HepG2 (cell line): ENCODE measurements around the gene SPATC1L. TPM values are rescaled to one million over a fixed set of nuclear protein-coding genes. Genes with fewer than 3 reads are reported as not detected.

Experiments used
- AHDC1 ChIP-seq: sonication (generic); formaldehyde crosslinking; IDR thresholded peaks from 2 replicates; pipeline ENCODE4 v1.5.1; 2020; ENCODE audit warnings: mild to moderate bottlenecking, missing genetic modification reagents, borderline replicate concordance
- ARHGAP35 ChIP-seq: sonication (generic); formaldehyde crosslinking; IDR thresholded peaks from 2 replicates; pipeline ENCODE4 v1.9.0; 2022; ENCODE audit warnings: mild to moderate bottlenecking, inconsistent platforms, moderate library complexity, missing genetic modification reagents, borderline replicate concordance
- ASH2L ChIP-seq: fragments of 300-600, 200-600 bp; sonication (generic); IDR thresholded peaks from 2 replicates; pipeline ENCODE4 v1.7.0; 2017; ENCODE audit warnings: low read depth, mild to moderate bottlenecking, moderate library complexity, mixed read lengths, low read length; ENCODE audit not compliant: insufficient read length
- ATF2 ChIP-seq: sonication (generic); formaldehyde crosslinking; IDR thresholded peaks from 2 replicates; pipeline ENCODE4 v1.4.0; 2020; ENCODE audit warnings: missing genetic modification reagents
- EED ChIP-seq: sonication (generic); formaldehyde crosslinking; IDR thresholded peaks from 2 replicates; pipeline ENCODE4 v1.5.0; 2020; ENCODE audit warnings: mild to moderate bottlenecking, missing genetic modification reagents
- FOSL1 ChIP-seq: sonication (generic); formaldehyde crosslinking; IDR thresholded peaks from 2 replicates; pipeline ENCODE4 v1.9.0; 2021; ENCODE audit warnings: missing genetic modification reagents, borderline replicate concordance
- HBP1 ChIP-seq: IDR thresholded peaks from 2 replicates; pipeline ENCODE4 v1.6.1; 2016; ENCODE audit warnings: low read depth, control low read depth
- HNRNPUL1 ChIP-seq: fragments of 200-400 bp; formaldehyde crosslinking; IDR thresholded peaks from 2 replicates; pipeline ENCODE4 v1.6.1; 2017; ENCODE audit warnings: low read depth, mild to moderate bottlenecking, low read length, moderate library complexity
- HOXA7 ChIP-seq: sonication (generic); formaldehyde crosslinking; IDR thresholded peaks from 2 replicates; pipeline ENCODE4 v1.8.1; 2022; ENCODE audit warnings: mild to moderate bottlenecking, missing genetic modification reagents, moderate library complexity
- RBAK ChIP-seq: sonication (generic); formaldehyde crosslinking; IDR thresholded peaks from 2 replicates; pipeline ENCODE4 v1.5.1; 2020; ENCODE audit warnings: mild to moderate bottlenecking, missing genetic modification reagents
- RBM39 ChIP-seq: fragments of 200-400 bp; formaldehyde crosslinking; IDR thresholded peaks from one replicate; pipeline ENCODE4 v1.6.1; 2018; ENCODE audit warnings: antibody characterized with exemption, mild to moderate bottlenecking, low read depth, low read length; ENCODE audit not compliant: poor library complexity, severe bottlenecking
- RELA ChIP-seq: sonication (generic); formaldehyde crosslinking; IDR thresholded peaks from 2 replicates; pipeline ENCODE4 v1.4.0; 2020; ENCODE audit warnings: missing genetic modification reagents
- U2AF1 ChIP-seq: fragments of 200-400 bp; formaldehyde crosslinking; optimal IDR thresholded peaks from 2 replicates; pipeline ENCODE3; 2017; ENCODE audit warnings: mild to moderate bottlenecking, low read depth, low read length
- ZBTB33 ChIP-seq: sonication (generic); formaldehyde crosslinking; IDR thresholded peaks from 2 replicates; pipeline ENCODE4 v1.4.0; 2020; ENCODE audit warnings: missing genetic modification reagents
- ZBTB7A ChIP-seq: sonication (generic); formaldehyde crosslinking; IDR thresholded peaks from 2 replicates; pipeline ENCODE4 v1.8.0; 2022; ENCODE audit warnings: mild to moderate bottlenecking, missing genetic modification reagents
- ZNF205 ChIP-seq: IDR thresholded peaks from 2 replicates; pipeline ENCODE4 v1.6.1; 2018; ENCODE audit warnings: missing biosample characterization, missing genetic modification reagents
- ZNF225 ChIP-seq: sonication (generic); formaldehyde crosslinking; IDR thresholded peaks from 2 replicates; pipeline ENCODE4 v1.4.0; 2020; ENCODE audit warnings: mild to moderate bottlenecking, missing genetic modification reagents
- ZNF776 ChIP-seq: sonication (generic); formaldehyde crosslinking; IDR thresholded peaks from 2 replicates; pipeline ENCODE4 v1.4.0; 2020; ENCODE audit warnings: mild to moderate bottlenecking, missing genetic modification reagents
- polyA plus RNA-seq, 8 experiments: library from polyadenylated mRNA; depleted of rRNA in 3 of 8; stranded (reverse) in 7 of 8; unstranded in 1 of 8; fragments of >200 nt; fragmentation: Illumina TruSeq in 4 of 8; extraction: Trizol in 4 of 8; gene quantifications; 2 replicates each; pipeline versions ENCODE4 v1.2.1 to v1.2.3, GENCODE V29; 2011 to 2016; ENCODE audit warnings: low read depth in 4 of 8, missing spikeins in 1 of 8, mixed read lengths in 1 of 8; ENCODE audit not compliant: insufficient read depth in 1 of 8
- total RNA-seq, 5 experiments: library from RNA; depleted of rRNA; stranded (reverse); fragments of >200 nt; fragmentation: Illumina TruSeq; extraction: Trizol; gene quantifications; 2 replicates each; pipeline ENCODE4 v1.2.3, GENCODE V29; 2016; ENCODE audit warnings: low read depth in 1 of 5

Gene SPATC1L
- total and polyA plus RNA-seq, 2 of the 13 experiments (the other 11 are each of a cell fraction or from before 2014, with no cell fraction given): 1.4 to 3.3 TPM

- no peak for TF ChIP-seq AHDC1 (CRISPR knock-in tag)
- no peak for TF ChIP-seq U2AF1
- TF ChIP-seq ARHGAP35 (CRISPR knock-in tag): no peak
- no peak for TF ChIP-seq ZNF225 (CRISPR knock-in tag)
- TF ChIP-seq RELA (CRISPR knock-in tag): no peak
- peak; percentile 35; the same call in 1 of the 2 replicates for TF ChIP-seq ZBTB7A
- no peak for TF ChIP-seq RBAK (CRISPR knock-in tag)
- TF ChIP-seq RBM39: no peak
- no peak for TF ChIP-seq HOXA7 (CRISPR knock-in tag)
- TF ChIP-seq ASH2L: peak; percentile 18
- no peak for TF ChIP-seq ZNF205 (CRISPR knock-in tag)
- TF ChIP-seq EED: no peak
- no peak for TF ChIP-seq HBP1 (CRISPR knock-in tag)
- TF ChIP-seq ZBTB33 (CRISPR knock-in tag): no peak
- no peak for TF ChIP-seq FOSL1 (CRISPR knock-in tag)
- no peak for TF ChIP-seq ATF2 (CRISPR knock-in tag)
- no peak for TF ChIP-seq HNRNPUL1
- TF ChIP-seq ZNF776 (CRISPR knock-in tag): no peak
Observed at GRCh38 chr21:46183910-46184624, at the start of gene SPATC1L (continued).
